Measurements from ENCODE around the gene ABI1.
"Not testable (repeated sequence)": the region's sequence is repeated elsewhere in the genome, so short reads cannot be mapped to it uniquely, and the experiment has no call there.

ABI1 gene

DNA sequence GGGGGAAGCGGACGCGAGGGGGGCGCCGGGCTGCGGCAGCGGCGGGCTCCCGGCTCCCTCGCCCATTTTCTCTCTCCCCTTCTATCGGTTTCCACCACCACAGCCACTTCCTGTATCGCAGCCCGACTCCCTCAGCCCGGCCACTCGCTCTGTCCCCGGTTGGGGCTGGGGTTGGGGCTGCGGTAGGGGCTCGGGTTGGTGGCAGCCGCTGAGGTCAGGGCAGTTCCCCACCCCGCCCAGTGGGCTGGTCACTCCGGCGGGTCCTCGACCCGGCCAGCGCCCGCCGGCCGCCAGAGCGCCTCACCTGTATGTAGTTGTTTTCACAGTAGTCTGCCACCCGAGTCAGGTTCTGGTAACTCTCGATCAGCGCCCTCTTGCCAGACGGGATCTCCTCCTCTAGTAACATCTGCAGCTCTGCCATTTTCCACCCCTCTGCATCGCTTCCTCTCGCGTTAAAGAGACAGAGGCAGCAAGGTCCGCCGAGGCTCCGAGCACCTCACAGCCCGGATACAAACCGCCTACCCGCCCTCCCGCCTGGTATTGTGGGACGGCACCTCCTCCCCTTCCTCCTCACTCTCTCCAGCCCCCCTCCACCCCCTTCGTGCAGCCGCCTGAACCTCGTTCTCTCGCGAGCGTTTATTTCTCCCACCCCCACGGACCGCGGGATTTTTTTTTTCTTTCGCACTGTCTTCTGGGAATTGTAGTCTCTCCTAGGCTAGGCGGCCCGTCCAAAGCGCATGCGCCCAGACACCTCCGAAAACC lies at the start of gene ABI1:
ABI1 (minus strand) TSS at position 516 of the 762 bp plus-strand sequence; CDS start at position 421, 95 bp downstream.
- peak; percentile 98 for DNase-seq (ENCODE audit: low read depth)
- peak within 1 kb of the TSS; percentile 91 for H3K4me3 ChIP-seq (ENCODE audit: control insufficient read depth, low read depth, low read length)
- TF ChIP-seq, protein P1, sequence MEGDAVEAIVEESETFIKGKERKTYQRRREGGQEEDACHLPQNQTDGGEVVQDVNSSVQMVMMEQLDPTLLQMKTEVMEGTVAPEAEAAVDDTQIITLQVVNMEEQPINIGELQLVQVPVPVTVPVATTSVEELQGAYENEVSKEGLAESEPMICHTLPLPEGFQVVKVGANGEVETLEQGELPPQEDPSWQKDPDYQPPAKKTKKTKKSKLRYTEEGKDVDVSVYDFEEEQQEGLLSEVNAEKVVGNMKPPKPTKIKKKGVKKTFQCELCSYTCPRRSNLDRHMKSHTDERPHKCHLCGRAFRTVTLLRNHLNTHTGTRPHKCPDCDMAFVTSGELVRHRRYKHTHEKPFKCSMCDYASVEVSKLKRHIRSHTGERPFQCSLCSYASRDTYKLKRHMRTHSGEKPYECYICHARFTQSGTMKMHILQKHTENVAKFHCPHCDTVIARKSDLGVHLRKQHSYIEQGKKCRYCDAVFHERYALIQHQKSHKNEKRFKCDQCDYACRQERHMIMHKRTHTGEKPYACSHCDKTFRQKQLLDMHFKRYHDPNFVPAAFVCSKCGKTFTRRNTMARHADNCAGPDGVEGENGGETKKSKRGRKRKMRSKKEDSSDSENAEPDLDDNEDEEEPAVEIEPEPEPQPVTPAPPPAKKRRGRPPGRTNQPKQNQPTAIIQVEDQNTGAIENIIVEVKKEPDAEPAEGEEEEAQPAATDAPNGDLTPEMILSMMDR (conservative IDR thresholded peaks at IDR 0.05; ENCODE audit: control insufficient read depth, insufficient read depth, low read depth, low read length) = no peak

DNA sequence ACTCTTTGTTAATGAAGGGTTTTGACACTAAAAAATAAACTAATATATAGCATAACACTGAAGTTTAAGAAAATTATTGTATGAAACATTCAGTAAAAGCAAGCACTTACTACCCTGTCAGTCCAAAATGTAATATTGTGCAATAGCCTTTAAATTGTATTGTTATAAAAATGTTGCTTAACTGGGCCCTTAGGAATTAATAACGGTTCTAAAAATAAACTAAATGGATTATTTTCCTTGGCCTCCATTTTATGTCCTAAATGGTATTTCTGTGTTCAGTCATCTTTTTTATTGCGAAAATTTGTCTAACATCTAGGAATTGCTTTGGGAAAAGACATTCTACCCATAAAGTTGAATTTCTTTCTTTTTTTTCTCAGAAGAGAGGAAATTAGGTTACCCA lies 49.0 kb upstream of the ABI1 start:
- peak; percentile 7 for DNase-seq (ENCODE audit: low read depth)
- TF ChIP-seq, protein P1 (conservative IDR thresholded peaks at IDR 0.05; ENCODE audit: control insufficient read depth, insufficient read depth, low read depth, low read length) = no peak
- no peak overlapping the region for H3K4me3 ChIP-seq (ENCODE audit: control insufficient read depth, low read depth, low read length)

DNA sequence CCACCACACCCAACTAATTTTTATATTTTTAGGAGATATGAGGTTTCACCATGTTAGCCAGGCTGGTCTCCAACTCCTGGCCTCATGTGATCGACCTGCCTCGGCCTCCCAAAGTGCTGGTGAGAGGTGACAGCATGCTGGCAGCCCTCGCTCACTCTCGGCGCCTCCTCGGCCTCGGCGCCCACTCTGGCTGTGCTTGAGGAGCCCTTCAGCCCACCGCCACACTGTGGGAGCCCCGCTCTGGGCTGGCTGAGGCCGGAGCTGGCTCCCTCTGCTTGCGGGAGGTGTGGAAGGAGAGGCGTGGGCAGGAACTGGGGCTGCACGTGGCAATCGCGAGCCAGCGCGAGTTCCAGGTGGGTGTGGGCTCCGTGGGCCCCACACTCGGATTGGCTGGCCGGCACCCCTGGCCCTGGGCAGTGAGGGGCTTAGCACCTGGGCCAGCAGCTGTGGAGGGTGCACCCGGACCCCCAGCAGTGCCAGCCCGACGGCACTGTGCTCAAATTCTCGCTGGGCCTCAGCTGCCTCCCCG lies 44.6 kb upstream of the ABI1 start:
- not testable (repeated sequence) for H3K4me3 ChIP-seq (ENCODE audit: control insufficient read depth, low read depth, low read length); DNase-seq (ENCODE audit: low read depth)

DNA sequence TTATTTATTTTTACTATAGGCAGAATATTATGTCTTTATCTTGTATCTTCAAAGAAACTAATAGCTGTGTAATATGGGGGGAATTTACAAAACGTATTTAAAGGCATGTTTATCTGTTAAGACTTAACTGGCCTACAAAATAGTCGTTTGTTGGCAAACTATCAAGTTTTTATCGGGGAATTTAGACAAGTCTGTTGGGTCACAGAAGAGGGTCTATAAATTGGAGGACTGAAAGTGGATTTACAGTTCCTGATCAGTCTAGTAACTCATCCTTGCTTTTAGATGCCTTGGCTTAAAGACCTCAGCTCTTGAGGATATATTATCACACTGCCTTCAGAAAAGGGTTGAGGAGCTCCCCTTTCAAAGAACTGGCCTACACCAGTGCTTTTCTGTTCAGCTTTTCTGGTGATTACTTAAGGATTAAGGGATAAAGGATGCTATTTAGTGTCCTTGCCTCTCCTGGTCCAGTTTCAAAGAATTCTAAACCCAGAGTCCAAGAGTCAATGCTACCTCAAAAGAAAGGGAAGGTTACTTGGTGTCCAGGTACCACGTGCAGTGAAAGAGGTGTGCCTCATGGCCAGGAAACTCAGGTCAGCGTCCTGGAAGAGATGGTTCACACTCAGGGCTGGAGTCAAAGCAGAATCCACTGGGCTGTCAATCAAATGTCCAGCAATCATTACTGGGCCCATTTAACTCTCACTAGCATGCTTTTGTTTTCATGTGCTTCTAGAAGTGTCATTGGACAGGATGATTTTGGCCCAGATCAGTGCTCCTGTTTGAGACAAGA lies 42.9 kb upstream of the ABI1 start:
- H3K4me3 ChIP-seq (ENCODE audit: control insufficient read depth, low read depth, low read length) = no peak overlapping the region
- DNase-seq (ENCODE audit: low read depth) = no peak
- TF ChIP-seq, protein P1 (conservative IDR thresholded peaks at IDR 0.05; ENCODE audit: control insufficient read depth, insufficient read depth, low read depth, low read length) = no peak

DNA sequence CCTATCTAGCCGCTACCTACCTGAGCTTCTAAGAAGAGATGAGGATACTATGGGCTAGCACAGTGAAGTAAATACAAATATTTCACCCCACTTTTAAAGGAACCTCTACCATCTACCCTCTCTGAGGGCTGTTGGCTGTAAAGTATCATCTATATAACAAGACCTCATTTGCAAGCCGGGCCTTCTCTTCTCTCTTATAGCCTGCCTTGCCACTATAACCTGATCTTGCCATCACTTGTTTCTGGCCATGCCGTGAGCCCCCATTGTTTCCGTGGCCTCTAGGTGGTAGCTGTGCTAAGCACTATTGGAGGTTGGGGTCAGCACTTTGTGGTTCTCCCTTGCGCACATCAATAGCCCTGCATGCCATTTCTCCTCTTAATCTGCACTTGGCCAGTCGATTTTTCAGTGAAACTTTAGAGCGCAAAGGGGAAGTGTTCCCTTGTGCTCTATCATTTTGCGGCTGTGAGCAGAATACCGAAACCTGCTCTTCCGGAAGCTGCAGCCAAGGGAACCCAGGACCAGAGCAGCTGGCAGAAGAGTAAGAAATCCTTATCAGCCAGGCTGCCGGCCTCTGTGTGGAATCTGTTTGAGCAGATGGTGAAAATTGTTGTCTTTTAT lies 31.7 kb upstream of the ABI1 start:
- DNase-seq (ENCODE audit: low read depth); H3K4me3 ChIP-seq (ENCODE audit: control insufficient read depth, low read depth, low read length): not testable (repeated sequence)

DNA sequence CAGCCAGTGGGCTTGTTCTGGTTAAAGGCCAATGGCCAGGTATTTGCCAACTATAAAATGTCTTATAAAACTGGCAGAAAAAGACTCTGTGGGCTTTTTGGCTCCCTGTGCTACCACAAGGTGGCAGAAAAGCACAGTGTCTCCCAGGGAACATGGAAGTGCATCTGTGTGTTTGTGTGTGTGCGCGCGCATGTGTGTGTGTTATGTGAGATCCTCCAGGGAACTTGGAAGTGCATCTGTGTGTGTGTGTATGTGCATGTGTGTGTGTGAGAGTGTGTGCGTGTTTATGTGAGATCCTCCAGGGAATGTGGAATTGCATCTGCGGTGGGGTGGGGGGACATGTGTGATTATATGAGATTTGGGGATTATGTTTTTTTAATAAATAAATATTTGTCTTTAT lies 30.2 kb upstream of the ABI1 start:
- peak; percentile 81 for DNase-seq (ENCODE audit: low read depth)
- TF ChIP-seq, protein P1 (conservative IDR thresholded peaks at IDR 0.05; ENCODE audit: control insufficient read depth, insufficient read depth, low read depth, low read length) = peak; percentile 84
- H3K4me3 ChIP-seq (ENCODE audit: control insufficient read depth, low read depth, low read length) = no peak overlapping the region

DNA sequence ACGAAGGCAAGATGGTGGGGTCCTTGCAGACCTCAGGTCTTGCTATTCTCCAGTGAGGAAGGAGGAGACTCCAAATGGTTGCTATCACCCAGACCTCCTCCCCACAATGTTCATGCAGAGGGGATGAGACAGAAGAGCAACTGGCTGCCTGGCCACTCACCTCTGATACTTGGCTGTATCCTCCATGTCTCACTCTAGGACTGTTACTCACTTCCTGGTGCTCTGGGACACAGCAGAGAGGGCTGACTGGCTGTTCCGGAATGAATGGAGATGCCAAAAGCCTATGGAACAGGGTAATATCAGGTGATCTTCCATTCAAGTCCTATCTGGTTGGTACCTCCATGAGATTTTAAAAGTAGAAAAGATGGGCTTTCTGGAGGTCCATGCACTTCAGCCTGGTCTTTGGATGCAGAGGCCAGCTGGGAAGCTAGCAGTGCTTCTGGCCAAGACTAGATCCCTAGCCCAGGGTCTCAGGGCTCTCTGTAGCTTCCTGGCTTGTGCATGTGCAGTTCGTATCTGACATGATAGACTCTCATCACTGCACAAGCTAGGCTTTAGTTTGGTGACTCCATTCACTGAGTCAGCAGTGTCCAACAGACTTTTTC lies 27.0 kb upstream of the ABI1 start:
- TF ChIP-seq, protein P1 (conservative IDR thresholded peaks at IDR 0.05; ENCODE audit: control insufficient read depth, insufficient read depth, low read depth, low read length) = no peak
- DNase-seq (ENCODE audit: low read depth) = peak; percentile 40
- no peak overlapping the region for H3K4me3 ChIP-seq (ENCODE audit: control insufficient read depth, low read depth, low read length)
